HG03378 (cell line): Measurements from ENCODE around the gene PRKCZ.
"Not testable (repeated sequence)": the region's sequence is repeated elsewhere in the genome, so short reads cannot be mapped to it uniquely, and the experiment has no call there.

Source experiments
- ATAC-seq: cut with Tn5 transposase; IDR thresholded peaks from one replicate; pipeline ENCODE4 v1.9.1; 2021; ENCODE audit warnings: mild to moderate bottlenecking, moderate library complexity; ENCODE audit not compliant: unreplicated experiment

The PRKCZ gene

GRCh38 chr1:2147869-2148268, 97.7 kb downstream of the PRKCZ start:
- ATAC-seq = not testable (repeated sequence)

- ATAC-seq = no peak
Measured at GRCh38 chr1:2148691-2149090, 98.5 kb downstream of the PRKCZ start.

- ATAC-seq = no peak
Measured at GRCh38 chr1:2150801-2151200, 100.6 kb downstream of the PRKCZ start.

- no peak for ATAC-seq
Measured at GRCh38 chr1:2151252-2151651, 101.0 kb downstream of the PRKCZ start.

- ATAC-seq = no peak
Measured at GRCh38 chr1:2151911-2152310, 101.7 kb downstream of the PRKCZ start.

- ATAC-seq = no peak
Measured at GRCh38 chr1:2152954-2153353, 102.7 kb downstream of the PRKCZ start.

- no peak for ATAC-seq
Measured at GRCh38 chr1:2154022-2154421, 103.8 kb downstream of the PRKCZ start.

- no peak for ATAC-seq
Measured at GRCh38 chr1:2155147-2155598, 105.0 kb downstream of the PRKCZ start.

- no peak for ATAC-seq
Measured at GRCh38 chr1:2155788-2156187, 105.6 kb downstream of the PRKCZ start.

GRCh38 chr1:2156866-2157265, 106.7 kb downstream of the PRKCZ start:
- ATAC-seq = no peak

GRCh38 chr1:2157856-2158255, 107.6 kb downstream of the PRKCZ start:
- ATAC-seq = no peak

GRCh38 chr1:2158272-2158671, 108.1 kb downstream of the PRKCZ start:
- no peak for ATAC-seq

- ATAC-seq = no peak
Measured at GRCh38 chr1:2159124-2159523, 108.9 kb downstream of the PRKCZ start.

- ATAC-seq = no peak
Measured at GRCh38 chr1:2160451-2161300, 110.5 kb downstream of the PRKCZ start.

- ATAC-seq = no peak
Measured at GRCh38 chr1:2163205-2163604, 113.0 kb downstream of the PRKCZ start.

GRCh38 chr1:2165646-2166045, 115.4 kb downstream of the PRKCZ start:
- ATAC-seq = no peak

GRCh38 chr1:2166254-2166653, 116.0 kb downstream of the PRKCZ start:
- no peak for ATAC-seq

GRCh38 chr1:2166695-2167094, 116.5 kb downstream of the PRKCZ start:
- no peak for ATAC-seq

- no peak for ATAC-seq
Measured at GRCh38 chr1:2168090-2168489, 117.9 kb downstream of the PRKCZ start.

- ATAC-seq = no peak
Measured at GRCh38 chr1:2168535-2168934, 118.3 kb downstream of the PRKCZ start.

- no peak for ATAC-seq
Measured at GRCh38 chr1:2169200-2169836, 119.1 kb downstream of the PRKCZ start.

GRCh38 chr1:2170211-2170610, 120.0 kb downstream of the PRKCZ start:
- ATAC-seq = no peak
